Nephron progenitor cell (in vitro differentiated cells): ENCODE data around the gene ASTN2.
"Not testable (repeated sequence)": the region's sequence is repeated elsewhere in the genome, so short reads cannot be mapped to it uniquely, and the experiment has no call there.

Experiments used
- DNase-seq: peaks from one replicate; pipeline ENCODE4 v3.0.0; 2021
- H3K27ac Mint-ChIP-seq: 2 replicates; pipeline ENCODE4 v1.8.0; 2021; ENCODE audit warnings: mild to moderate bottlenecking, moderate library complexity, mixed read lengths
- H3K27me3 Mint-ChIP-seq: 2 replicates; pipeline ENCODE4 v1.8.0; 2021; ENCODE audit warnings: mild to moderate bottlenecking, low read depth, mixed read lengths; ENCODE audit not compliant: poor library complexity
- H3K36me3 Mint-ChIP-seq: 2 replicates; pipeline ENCODE4 v1.8.0; 2021; ENCODE audit warnings: low read depth, mixed read lengths
- H3K4me1 Mint-ChIP-seq: 2 replicates; pipeline ENCODE4 v1.8.0; 2021; ENCODE audit warnings: mixed read lengths
- H3K4me3 Mint-ChIP-seq: 2 replicates; pipeline ENCODE4 v1.8.0; 2021; ENCODE audit warnings: mild to moderate bottlenecking, moderate library complexity, mixed read lengths
- H3K9me3 Mint-ChIP-seq: 2 replicates; pipeline ENCODE4 v1.8.0; 2021; ENCODE audit warnings: mild to moderate bottlenecking, moderate library complexity, mixed read lengths
- TF ChIP-seq, protein P1 (sequence below): fragments of 200-600 bp; sonication (generic); IDR thresholded peaks from 2 replicates; pipeline ENCODE4 v1.5.0; 2021; ENCODE audit warnings: antibody characterized with exemption

The ASTN2 gene

DNA sequence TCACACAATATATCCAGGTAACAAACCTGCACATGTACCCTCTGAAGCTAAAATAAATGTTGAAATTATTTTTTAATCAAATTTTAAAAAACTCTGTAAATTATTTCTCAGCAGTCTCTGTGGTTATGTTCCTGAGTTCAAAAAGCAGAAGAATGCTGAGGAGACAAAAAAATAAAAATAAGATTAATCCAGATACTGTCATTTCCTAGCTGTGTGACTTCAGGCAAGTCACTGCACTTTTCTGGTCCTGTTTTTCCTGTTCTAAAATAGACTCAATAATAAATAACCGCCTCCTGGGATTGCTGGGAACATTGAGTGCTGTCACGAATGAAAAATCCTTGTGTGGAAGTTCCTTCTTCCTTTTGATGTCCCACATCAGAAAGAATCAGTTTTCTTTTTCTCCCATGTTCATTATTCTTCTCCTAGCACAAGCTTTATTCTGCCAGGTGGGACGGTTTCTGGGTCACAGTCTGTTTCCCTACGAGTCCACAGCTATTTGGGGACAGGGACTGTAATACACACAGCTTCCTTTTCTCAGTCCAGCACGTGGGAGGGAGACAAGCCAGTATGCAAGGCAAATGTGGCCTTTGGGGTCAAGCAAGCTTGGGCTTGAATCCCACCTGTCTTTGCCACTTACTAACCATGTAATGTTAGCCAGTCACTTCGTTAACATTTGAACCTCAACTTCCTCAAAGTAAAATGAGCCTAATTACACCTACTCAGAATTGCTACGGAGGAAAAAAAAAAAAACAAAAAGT is 570.8 kb downstream of the ASTN2 start:
- H3K36me3 Mint-ChIP-seq: no peaks in the 10 kb centered on the region
- no peak overlapping the region for H3K4me3 Mint-ChIP-seq
- H3K27me3 Mint-ChIP-seq: peaks cover 10% of the 10 kb centered on the region
- H3K9me3 Mint-ChIP-seq: peaks cover 12% of the 10 kb centered on the region
- no peak for DNase-seq
- no peak overlapping the region for H3K27ac Mint-ChIP-seq
- H3K4me1 Mint-ChIP-seq: peaks cover 5% of the 10 kb centered on the region
- TF ChIP-seq, protein P1, sequence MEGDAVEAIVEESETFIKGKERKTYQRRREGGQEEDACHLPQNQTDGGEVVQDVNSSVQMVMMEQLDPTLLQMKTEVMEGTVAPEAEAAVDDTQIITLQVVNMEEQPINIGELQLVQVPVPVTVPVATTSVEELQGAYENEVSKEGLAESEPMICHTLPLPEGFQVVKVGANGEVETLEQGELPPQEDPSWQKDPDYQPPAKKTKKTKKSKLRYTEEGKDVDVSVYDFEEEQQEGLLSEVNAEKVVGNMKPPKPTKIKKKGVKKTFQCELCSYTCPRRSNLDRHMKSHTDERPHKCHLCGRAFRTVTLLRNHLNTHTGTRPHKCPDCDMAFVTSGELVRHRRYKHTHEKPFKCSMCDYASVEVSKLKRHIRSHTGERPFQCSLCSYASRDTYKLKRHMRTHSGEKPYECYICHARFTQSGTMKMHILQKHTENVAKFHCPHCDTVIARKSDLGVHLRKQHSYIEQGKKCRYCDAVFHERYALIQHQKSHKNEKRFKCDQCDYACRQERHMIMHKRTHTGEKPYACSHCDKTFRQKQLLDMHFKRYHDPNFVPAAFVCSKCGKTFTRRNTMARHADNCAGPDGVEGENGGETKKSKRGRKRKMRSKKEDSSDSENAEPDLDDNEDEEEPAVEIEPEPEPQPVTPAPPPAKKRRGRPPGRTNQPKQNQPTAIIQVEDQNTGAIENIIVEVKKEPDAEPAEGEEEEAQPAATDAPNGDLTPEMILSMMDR: no peak

- no peak for DNase-seq
- H3K27ac Mint-ChIP-seq: no peak overlapping the region
- peaks cover 7% of the 10 kb centered on the region for H3K4me1 Mint-ChIP-seq
- TF ChIP-seq, protein P1: no peak
- no peak overlapping the region for H3K4me3 Mint-ChIP-seq
- no peaks in the 10 kb centered on the region for H3K36me3 Mint-ChIP-seq
- peaks cover 10% of the 10 kb centered on the region for H3K27me3 Mint-ChIP-seq
- peaks cover 12% of the 10 kb centered on the region for H3K9me3 Mint-ChIP-seq
Observed at GRCh38 chr9:116842658-116843057, 572.2 kb downstream of the ASTN2 start.

- peaks cover 12% of the 10 kb centered on the region for H3K9me3 Mint-ChIP-seq
- not testable (repeated sequence) for H3K27me3 Mint-ChIP-seq, DNase-seq, H3K27ac Mint-ChIP-seq, H3K36me3 Mint-ChIP-seq, H3K4me3 Mint-ChIP-seq
- peaks cover 11% of the 10 kb centered on the region for H3K4me1 Mint-ChIP-seq
Observed at GRCh38 chr9:116838468-116838867, 576.4 kb downstream of the ASTN2 start.

DNA sequence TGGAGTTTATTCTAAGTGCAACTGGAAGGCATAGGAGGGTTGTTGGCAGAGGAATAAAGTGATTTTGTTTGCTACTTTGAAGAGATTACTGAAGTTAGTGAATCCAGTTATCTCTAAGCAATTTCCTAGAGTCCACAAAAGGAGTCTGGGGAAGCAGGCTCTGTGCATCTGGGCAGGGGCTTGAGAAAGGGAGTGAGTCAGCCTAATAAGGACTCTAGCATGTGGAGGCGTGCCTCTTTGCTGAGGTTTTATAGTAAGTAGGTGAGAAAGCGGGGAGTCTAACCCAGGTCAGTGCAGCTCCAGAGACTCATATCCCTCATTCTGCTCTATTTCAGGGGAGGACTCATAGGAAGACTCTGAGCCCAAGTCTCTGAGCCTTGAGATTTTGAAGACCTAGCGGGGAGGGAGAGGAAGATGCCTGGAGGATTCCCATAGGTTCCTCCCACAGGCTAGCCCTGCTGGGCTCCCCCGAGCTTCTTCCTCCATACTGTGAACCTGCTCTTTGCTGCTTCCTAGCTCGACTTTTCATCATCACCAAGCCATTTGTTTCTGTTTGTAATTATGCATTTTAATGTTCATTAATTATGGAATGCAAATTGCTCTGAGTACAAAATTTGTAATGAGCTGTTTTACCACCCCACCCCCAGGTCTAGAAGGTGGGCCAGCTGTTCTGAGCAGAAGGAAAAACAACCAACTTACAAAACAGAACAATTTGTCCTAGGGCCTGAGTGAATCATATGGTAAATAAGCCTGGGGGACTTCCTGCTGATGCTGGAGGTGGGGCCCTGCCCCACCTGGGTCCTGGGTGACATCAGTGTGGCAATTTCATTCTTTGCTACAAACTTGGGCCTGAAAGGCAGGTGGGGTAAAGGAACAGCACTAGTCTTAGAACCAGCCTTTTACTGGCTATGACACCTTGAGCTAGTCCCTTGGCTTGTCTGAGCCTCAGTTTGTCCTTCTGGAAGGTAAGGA is 577.6 kb downstream of the ASTN2 start:
- Mint-ChIP-seq H3K4me1 (peaks cover 13% of the 10 kb centered on the region), H3K9me3 (peaks cover 12% of the 10 kb centered on the region), H3K4me3 (no peak overlapping the region), H3K36me3 (no peaks in the 10 kb centered on the region), H3K27ac (no peak overlapping the region), H3K27me3 (peaks cover 5% of the 10 kb centered on the region)
- no peak for DNase-seq
- TF ChIP-seq, protein P1: no peak

GRCh38 chr9:116830321-116830720 is 584.5 kb downstream of the ASTN2 start:
- H3K36me3 Mint-ChIP-seq, H3K27me3 Mint-ChIP-seq, DNase-seq, H3K4me1 Mint-ChIP-seq, H3K27ac Mint-ChIP-seq, H3K9me3 Mint-ChIP-seq, H3K4me3 Mint-ChIP-seq: not testable (repeated sequence)

GRCh38 chr9:116821633-116822229 is 593.1 kb downstream of the ASTN2 start:
- TF ChIP-seq, protein P1: no peak

More at GRCh38 chr9:116821633-116822229, 593.1 kb downstream of the ASTN2 start:
- Mint-ChIP-seq H3K9me3 (no peaks in the 10 kb centered on the region), H3K36me3 (no peaks in the 10 kb centered on the region), H3K4me3 (no peak overlapping the region), H3K4me1 (peaks cover 5% of the 10 kb centered on the region), H3K27ac (peak overlapping the region; percentile 90), H3K27me3 (peaks cover 3% of the 10 kb centered on the region)
- no peak for DNase-seq
